GM10847 (cell line): Measurements from ENCODE around the gene CCDC181.

Source experiments
- POLR2A ChIP-seq: IDR thresholded peaks from 2 replicates; pipeline ENCODE4 v1.6.1; 2011; ENCODE audit not compliant: insufficient read length; ENCODE audit errors: extremely low read depth

The CCDC181 gene

GRCh38 chr1:169426174-169426705, 1.0 kb downstream of the CCDC181 start:
- TF ChIP-seq POLR2A: no peak

- no peak for TF ChIP-seq POLR2A
Observed at GRCh38 chr1:169421309-169421708, 6.0 kb downstream of the CCDC181 start.

- no peak for TF ChIP-seq POLR2A
Observed at GRCh38 chr1:169414952-169415351, 12.3 kb downstream of the CCDC181 start.

GRCh38 chr1:169395955-169396354, 31.3 kb downstream of the CCDC181 start:
- TF ChIP-seq POLR2A: no peak

- TF ChIP-seq POLR2A: no peak
Observed at GRCh38 chr1:169392406-169392805, 34.9 kb downstream of the CCDC181 start.

GRCh38 chr1:169390303-169390702, 37.0 kb downstream of the CCDC181 start:
- TF ChIP-seq POLR2A: no peak

- no peak for TF ChIP-seq POLR2A
Observed at GRCh38 chr1:169387399-169387798, 39.9 kb downstream of the CCDC181 start.

GRCh38 chr1:169383449-169383848, 43.8 kb downstream of the CCDC181 start:
- TF ChIP-seq POLR2A: no peak

GRCh38 chr1:169381162-169381561, 46.1 kb downstream of the CCDC181 start:
- TF ChIP-seq POLR2A: no peak

- TF ChIP-seq POLR2A: no peak
Observed at GRCh38 chr1:169371404-169371803, 55.9 kb downstream of the CCDC181 start.

- TF ChIP-seq POLR2A: no peak
Observed at GRCh38 chr1:169368406-169368769, 58.9 kb downstream of the CCDC181 start.

- TF ChIP-seq POLR2A: no peak
Observed at GRCh38 chr1:169367686-169368405, 59.4 kb downstream of the CCDC181 start, which contains the start of the genes BLZF1 and NME7. Gene BLZF1 (plus strand): TSS chr1:169368195. CDS start chr1:169369523, 1,328 bp downstream. Gene NME7 (minus strand): TSS chr1:169367797. CDS start chr1:169367710, 87 bp downstream.

- TF ChIP-seq POLR2A: no peak
Observed at GRCh38 chr1:169367096-169367685, 60.1 kb downstream of the CCDC181 start.

GRCh38 chr1:169364948-169365347, 62.3 kb downstream of the CCDC181 start:
- TF ChIP-seq POLR2A: no peak

GRCh38 chr1:169363046-169363730, 64.1 kb downstream of the CCDC181 start:
- no peak for TF ChIP-seq POLR2A

- TF ChIP-seq POLR2A: no peak
Observed at GRCh38 chr1:169361281-169361680, 66.0 kb downstream of the CCDC181 start.
